ENCODE results near the gene GABRG3. TPM values are rescaled to one million over a fixed set of nuclear protein-coding genes. Genes with fewer than 3 reads are reported as not detected.

The GABRG3 gene
- total and polyA plus RNA-seq, 2 of the 4 experiments (the other 2 are of a cell fraction) = not detected

DNA sequence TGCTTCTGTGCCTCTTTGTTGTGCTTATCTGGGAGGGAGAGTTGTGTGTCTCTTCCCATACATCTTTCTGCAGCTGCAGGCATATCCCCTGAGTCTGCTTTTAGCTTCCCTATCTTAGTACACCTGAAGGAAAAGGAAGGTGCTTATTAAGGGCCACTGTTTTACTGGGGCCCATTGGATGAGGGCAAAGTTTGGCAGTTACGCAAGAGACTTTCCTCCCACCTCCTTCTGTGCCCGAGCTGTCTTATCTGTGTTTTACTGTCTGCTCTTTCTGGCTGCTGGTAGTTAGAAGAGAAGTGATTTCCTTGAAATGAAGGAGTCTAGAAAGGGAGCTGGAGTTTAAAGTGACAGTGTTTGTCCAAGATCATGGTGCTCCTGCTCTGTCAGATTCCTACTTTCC is 66.5 kb downstream of the GABRG3 start:
- Histone ChIP-seq H3K36me3 (ENCODE audit: control insufficient read depth, insufficient read depth, low read length) (no peaks in the 10 kb centered on the region), H2BK120ac (ENCODE audit: low read depth, low read length) (no peak overlapping the region), H3K9me1 (ENCODE audit: insufficient read depth, low read length) (no peaks in the 10 kb centered on the region), H2BK5ac (ENCODE audit: low read depth, low read length, poor library complexity, severe bottlenecking) (no peak overlapping the region), H3K56ac (ENCODE audit: extremely low read depth, insufficient read depth, low read length) (no peak overlapping the region), H4K91ac (ENCODE audit: insufficient read depth, low read depth, low read length) (no peak overlapping the region), H3K23ac (ENCODE audit: low read depth, low read length) (no peak overlapping the region), H2BK20ac (ENCODE audit: low read depth, low read length) (no peak overlapping the region), H4K5ac (ENCODE audit: low read depth, low read length) (no peak overlapping the region), H3K4me2 (ENCODE audit: low read depth, low read length) (no peak overlapping the region), H3K27me3 (ENCODE audit: control insufficient read depth, insufficient read depth, low read length) (no peaks in the 10 kb centered on the region), H3K9ac (ENCODE audit: low read depth, low read length) (no peak overlapping the region), H4K8ac (ENCODE audit: low read depth in 2 of 2, low read length in 2 of 2) (no peak overlapping the region), H3K4me3 (ENCODE audit: insufficient read depth, low read depth, low read length) (no peak overlapping the region), H3K14ac (replicated peaks; ENCODE audit: low read depth, low read length) (no peak overlapping the region), H2BK15ac (ENCODE audit: low read depth, low read length) (no peak overlapping the region), H3K9me3 (ENCODE audit: control insufficient read depth, insufficient read depth, low read length) (peaks cover 20% of the 10 kb centered on the region), H3K27ac (ENCODE audit: insufficient read depth, low read length) (no peak overlapping the region), H3K4ac (ENCODE audit: low read depth, low read length) (no peak overlapping the region), H4K20me1 (ENCODE audit: insufficient read depth, low read length) (no peaks in the 10 kb centered on the region), H2AFZ (replicated peaks; ENCODE audit: low read length, poor library complexity) (no peak overlapping the region), H2AK9ac (replicated peaks; ENCODE audit: low read depth, low read length, poor library complexity) (no peak overlapping the region), H3K79me1 (ENCODE audit: low read depth in 1 of 2, low read length in 2 of 2) (no peaks in the 10 kb centered on the region), H3K18ac (ENCODE audit: low read depth, low read length) (no peak overlapping the region), H2AK5ac (ENCODE audit: low read depth, low read length) (no peak overlapping the region), H3K4me1 (ENCODE audit: control insufficient read depth, insufficient read depth, low read length) (no peaks in the 10 kb centered on the region)
- intact Hi-C loops (cut with micrococcal nuclease) = no loop called here
- no peak for ATAC-seq (ENCODE audit: low read depth)
- no peak for TF ChIP-seq FOS (IDR thresholded peaks at IDR 0.05; ENCODE audit: low read depth, low read length)
- TF ChIP-seq MXI1 (IDR thresholded peaks at IDR 0.05; ENCODE audit: borderline replicate concordance, low read depth, low read length) = no peak
- TF ChIP-seq CHD1 (IDR thresholded peaks at IDR 0.05; ENCODE audit: low read depth, low read length) = no peak
- TF ChIP-seq MAZ (IDR thresholded peaks at IDR 0.05; ENCODE audit: borderline replicate concordance, low read depth, low read length) = no peak
- TF ChIP-seq RAD21 (IDR thresholded peaks at IDR 0.05; ENCODE audit: low read length) = no peak
- no peak for TF ChIP-seq NFE2L2 (IDR thresholded peaks at IDR 0.05; ENCODE audit: low read depth, low read length)
- no peak for TF ChIP-seq MAFK (IDR thresholded peaks at IDR 0.05; ENCODE audit: low read depth, low read length)
- no peak for TF ChIP-seq RFX5 (IDR thresholded peaks at IDR 0.05; ENCODE audit: low read depth, low read length)
- no peak for TF ChIP-seq SMC3 (IDR thresholded peaks at IDR 0.05; ENCODE audit: low read depth, low read length)
- WGBS, 2 experiments (ENCODE audit: extremely low coverage in 2 of 2, insufficient read length in 1 of 2) = no CpG with 5 or more reads among the region's 2 CpGs
- ChIA-PET POLR2A (ENCODE audit: unreplicated experiment) (no interaction called here), CTCF (no interaction called here)
- dilution Hi-C loops (cut with HindIII; ENCODE audit: low sequenced_read_pairs, unreplicated experiment) = no loop called here
- in situ Hi-C loops (cut with MboI; ENCODE audit: low sequenced_read_pairs) = no loop called here
- DNase-seq = no peak
- BruUV-seq (replicated peaks) = no TSS peak

Measured in IMR-90 (cell line).